Stimulated activated CD8-positive, alpha-beta memory T cell treated with anti-CD3 and anti-CD28 coated beads, Interleukin-15, amount 100 ng/mL, for 48 hours (primary cell): ENCODE data around the gene CAPN13.

ENCODE experiments used
- DNase-seq, 2 donors: peaks; one replicate each; pipeline ENCODE4 v3.0.0-alpha.2; 2020; ENCODE audit warnings: low read depth in 2 of 2

Gene CAPN13

GRCh38 chr2:30730736-30731647, 76.3 kb downstream of the CAPN13 start:
- no peak for DNase-seq

DNA sequence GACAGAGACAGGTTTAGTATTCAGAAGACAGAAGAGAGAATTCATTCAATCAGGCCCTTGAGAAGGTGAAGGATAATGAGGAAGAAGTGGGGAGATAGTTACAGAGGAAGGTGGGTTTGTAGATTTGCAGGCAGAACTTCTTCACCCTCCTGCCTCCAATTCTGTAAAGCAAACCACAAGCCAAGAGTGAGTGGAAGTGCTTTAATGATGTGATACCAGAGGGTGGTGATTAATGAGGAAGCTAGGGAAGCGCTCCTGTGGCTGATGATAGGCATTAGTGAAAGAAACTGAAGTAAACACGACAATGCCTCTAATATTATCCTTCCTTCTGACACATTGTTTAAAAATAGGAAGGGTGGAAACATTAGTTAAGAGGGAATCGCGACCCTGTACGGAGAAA, 78.2 kb downstream of the CAPN13 start:
- no peak for DNase-seq

GRCh38 chr2:30722936-30723725, 84.1 kb downstream of the CAPN13 start:
- DNase-seq = no peak

- DNase-seq = no peak
Measured at GRCh38 chr2:30721668-30722647, 85.3 kb downstream of the CAPN13 start.

DNA sequence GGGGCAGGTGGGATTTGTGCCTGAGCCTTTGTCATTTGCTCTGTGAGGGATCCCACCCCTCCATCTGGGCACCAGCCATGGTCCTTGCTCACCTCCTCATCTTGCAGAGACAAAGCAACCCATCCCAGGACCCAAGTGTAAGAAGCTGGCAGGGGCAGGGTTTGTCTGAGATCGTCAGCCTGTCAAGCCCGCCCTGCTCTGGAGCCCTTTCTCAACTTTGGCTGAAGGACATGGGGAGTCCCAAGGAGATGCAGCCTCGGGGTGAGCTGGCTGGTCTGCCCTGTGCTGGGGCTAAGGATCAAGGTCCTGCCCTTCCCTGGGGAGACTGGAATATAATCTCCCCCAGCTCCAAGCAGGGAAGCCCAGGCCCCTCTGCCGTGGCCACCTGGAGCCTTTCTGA, 86.0 kb downstream of the CAPN13 start:
- no peak for DNase-seq

- no peak for DNase-seq
Measured at GRCh38 chr2:30717081-30717650, 90.1 kb downstream of the CAPN13 start.

DNA sequence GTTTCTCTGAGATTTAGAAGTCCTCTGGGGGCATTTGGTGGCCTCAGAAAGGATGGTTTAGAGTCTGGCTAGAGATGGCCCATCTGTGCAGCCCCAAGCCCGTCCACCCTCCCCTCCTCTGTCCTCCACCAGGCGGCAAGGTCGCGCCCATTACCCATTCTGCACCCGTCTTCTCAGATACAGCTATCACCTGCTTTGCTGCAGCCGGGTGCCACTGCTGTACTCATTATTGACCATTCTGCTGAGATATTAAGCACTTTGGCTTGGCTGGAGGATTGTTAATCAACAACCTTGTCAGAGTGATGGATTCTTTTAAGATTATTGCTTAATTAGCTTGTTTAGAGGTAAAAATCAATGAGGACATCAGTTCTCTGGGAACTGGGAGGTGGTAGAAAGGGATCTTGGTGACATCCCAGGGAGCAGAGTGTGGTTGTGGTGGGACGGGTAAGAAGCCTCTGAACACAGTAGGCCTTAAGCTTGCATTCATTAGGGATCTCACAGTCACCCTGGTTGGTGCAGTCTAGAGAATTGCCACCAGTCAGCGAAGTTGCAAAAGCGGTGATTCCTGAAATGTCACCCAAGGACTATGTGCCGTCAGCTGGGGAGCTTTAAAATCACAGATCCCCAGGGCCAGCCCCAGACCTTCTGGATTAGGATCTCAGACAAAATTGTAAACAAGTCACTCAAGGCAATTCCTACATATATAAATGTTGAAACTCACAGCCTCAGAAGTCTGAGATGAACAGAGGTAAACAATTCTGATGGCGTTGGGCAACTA, 90.9 kb downstream of the CAPN13 start:
- DNase-seq = no peak

- peak in 1 of 2 donors; percentile 12 for DNase-seq
Measured at GRCh38 chr2:30714811-30715709, 92.2 kb downstream of the CAPN13 start.

DNA sequence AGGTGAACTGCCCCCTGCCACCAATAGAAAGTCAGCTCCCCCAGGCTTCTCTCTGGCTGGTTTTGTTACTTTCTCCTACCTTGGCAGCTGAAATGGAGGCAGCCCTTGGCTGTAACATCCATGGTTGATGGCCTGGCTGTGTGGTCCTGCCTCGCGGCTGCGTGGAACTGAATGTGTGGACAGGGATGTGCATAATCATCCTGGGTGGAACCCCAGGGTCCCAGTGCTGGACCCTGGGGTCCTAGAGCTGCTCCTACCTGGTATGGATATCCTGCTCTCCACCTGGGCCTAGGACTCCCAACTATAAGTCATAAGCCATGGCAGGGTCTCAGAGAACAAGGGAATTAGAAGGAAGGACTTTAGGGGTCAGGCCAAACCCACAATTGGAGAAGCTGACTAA, 93.5 kb downstream of the CAPN13 start:
- DNase-seq = no peak

GRCh38 chr2:30711646-30712085, 95.6 kb downstream of the CAPN13 start:
- peak; percentile 66 to 67 for DNase-seq

- DNase-seq = no peak
Measured at GRCh38 chr2:30710461-30710860, 96.8 kb downstream of the CAPN13 start.

DNA sequence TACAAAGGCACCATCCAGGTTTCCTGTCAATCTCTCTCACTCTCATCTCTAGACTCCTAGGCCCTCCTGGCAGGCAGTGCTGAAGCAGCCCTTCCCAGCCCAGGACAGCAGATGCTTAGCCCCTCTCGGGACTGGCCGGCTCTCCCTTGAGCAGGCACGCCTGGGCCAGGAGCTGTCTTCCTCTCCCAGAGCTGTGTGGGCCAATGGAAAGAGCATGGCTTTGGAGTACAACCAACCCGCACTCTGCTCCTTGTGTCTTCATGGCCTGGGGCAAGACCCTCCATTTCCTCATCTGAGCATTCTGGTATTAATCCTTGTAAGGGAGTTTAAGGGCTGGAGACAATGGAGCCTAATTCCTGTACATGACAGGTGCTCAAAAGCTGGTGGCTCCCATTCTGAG, 97.2 kb downstream of the CAPN13 start:
- DNase-seq = no peak

GRCh38 chr2:30709516-30709915, 97.7 kb downstream of the CAPN13 start:
- DNase-seq = no peak

- DNase-seq = no peak
Measured at GRCh38 chr2:30708491-30709290, 98.6 kb downstream of the CAPN13 start.

- DNase-seq = no peak
Measured at GRCh38 chr2:30707304-30707903, 99.8 kb downstream of the CAPN13 start.

GRCh38 chr2:30706534-30707303, 100.5 kb downstream of the CAPN13 start:
- DNase-seq = peak; percentile 40 to 44
